SH-SY5Y (cell line): ENCODE results near the gene IDE.

Experiments
- GATA2 ChIP-seq: IDR thresholded peaks from 2 replicates; pipeline ENCODE4 v1.6.1; 2011; ENCODE audit warnings: mild to moderate bottlenecking, low read depth, low read length
- GATA3 ChIP-seq: IDR thresholded peaks from 2 replicates; pipeline ENCODE4 v1.6.1; 2011; ENCODE audit warnings: low read depth, mild to moderate bottlenecking, low read length, moderate library complexity

Gene IDE

DNA sequence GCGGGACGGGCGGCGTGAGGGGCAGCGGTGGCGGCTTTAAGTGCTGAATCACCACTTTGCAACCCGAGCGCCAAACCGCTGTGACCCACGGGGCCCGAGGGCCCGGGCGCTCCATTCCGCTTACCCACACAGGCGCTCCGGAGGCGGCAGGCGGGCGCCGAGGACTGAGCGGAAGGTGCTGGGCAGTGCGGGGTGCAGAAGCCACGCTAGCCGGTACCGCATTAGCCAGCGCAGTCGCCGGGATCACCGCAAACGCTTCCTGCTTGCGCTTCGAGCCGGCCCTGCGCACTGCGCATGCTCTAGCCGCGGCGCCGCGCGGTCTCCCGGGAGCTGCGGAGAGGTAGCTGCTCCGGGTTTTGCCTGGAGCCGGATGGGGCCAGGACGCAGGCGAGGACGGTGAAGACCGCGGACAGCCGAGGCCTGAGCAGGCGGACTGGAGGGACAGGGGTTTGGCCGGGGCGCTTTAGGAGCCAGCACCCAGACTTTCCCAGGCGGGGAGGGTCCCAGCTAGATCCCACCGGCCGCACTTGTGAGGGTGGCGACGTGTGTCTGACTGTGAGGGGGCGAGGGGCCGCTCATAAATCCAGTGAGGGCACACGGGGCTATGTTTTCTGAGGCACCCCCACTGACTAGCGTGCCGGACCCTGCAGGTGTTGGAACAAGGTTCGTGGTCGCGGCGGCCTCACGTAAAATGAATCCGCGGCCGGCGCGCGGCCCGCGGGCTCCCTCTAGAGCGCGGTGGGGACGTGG lies at the start of gene IDE:
Gene IDE, minus strand, starts transcription at position 296 of the 750 bp plus-strand sequence. Its CDS starts 74 bp downstream, at position 222.
- TF ChIP-seq GATA2 (peak; percentile 51; the same call in 1 of the 2 replicates), GATA3 (no peak)

DNA sequence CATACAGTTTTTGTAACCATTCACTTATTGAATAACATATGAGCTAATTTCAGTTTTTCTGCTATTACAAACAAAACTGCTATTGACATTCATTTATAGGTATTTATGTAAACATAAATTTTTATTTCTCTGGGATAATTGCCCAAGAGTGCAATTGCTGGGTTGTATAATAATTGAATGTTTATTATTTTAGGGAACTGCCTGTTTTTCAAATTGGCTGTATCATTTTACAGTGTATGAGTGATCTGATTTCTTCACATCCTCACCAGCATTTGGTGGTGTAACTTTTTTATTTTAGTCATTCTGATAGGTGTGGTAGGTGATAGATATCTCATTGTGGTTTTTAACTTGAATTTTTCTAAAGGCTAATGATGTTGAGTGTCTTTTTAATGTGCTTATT lies 45.5 kb upstream of the IDE start:
- TF ChIP-seq GATA3 (no peak), GATA2 (no peak)

DNA sequence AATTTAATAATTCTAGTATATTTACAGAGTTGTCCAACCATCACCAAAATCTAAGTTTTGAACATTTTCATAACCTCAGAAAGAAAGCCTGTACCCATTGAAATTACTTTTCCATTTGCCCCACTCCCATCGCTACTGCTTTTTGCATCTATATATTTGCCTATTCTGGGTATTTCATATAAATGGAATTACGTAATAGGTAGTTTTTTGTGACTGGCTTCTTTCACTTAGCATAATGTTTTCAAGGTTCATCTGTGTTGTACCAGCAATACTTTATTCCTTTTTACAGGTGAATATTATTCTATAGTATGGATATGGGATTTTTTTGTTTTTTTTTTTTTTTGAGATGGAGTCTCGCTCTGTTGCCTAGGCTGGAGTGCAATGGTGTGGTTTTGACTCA lies 41.6 kb upstream of the IDE start:
- TF ChIP-seq GATA2 (no peak), GATA3 (no peak)

DNA sequence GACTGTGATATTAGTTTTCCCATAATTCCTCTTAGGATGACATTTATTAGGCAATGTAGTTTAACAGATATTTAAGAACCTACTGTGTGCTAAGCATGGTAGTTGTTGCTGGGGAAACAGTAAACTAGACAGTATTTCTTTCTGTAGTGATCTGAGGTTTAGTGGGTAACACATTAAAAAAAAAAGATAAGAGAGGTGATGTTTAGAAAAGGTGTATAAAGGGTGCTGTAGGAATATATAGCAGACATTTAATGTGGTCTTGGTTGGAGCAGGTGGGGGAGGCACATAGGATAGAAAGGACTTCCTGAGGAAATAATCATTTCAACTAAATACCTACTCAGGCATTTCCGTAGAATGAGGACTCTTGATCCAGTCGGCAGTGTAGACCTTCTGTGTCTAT lies 30.9 kb upstream of the IDE start:
- TF ChIP-seq GATA3, result no peak
- no peak for TF ChIP-seq GATA2

DNA sequence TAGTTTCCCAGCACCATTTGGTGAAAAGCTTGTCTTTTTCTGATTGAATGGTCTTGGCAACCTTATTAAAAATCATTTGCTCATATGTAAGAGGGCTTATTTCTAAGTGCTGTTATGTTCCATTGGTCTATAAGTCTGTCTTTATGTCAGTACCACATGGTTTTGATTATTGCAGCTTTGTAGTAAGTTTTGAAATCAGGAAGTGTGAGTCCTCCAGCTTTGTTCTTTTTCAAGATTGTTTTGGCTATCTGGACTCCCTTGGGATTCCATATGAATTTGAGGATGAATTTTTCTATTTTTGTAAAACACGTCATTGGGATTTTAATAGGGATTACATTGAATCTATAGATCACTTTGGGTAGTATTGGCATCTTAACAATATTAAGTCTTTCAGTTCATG lies 24.4 kb upstream of the IDE start:
- TF ChIP-seq GATA2 (no peak), GATA3 (no peak)

DNA sequence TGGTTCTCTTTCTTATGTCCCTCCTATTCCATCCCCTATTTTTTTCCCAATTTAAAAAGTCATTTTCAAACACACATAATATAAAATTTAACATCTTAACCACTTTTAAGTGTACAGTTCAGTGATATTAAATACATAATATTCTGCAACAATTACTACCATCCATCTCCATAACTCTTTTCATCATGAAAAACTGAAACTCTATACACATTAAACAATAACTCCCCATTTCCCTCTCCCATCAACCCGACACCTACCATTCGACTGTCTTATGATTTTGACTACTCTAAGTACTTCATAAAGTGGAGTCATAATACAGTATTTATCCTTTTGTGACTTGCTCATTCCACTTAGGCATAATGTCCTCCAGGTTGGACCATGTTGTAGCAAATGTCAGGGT lies 21.6 kb upstream of the IDE start:
- TF ChIP-seq GATA2, result no peak
- no peak for TF ChIP-seq GATA3

DNA sequence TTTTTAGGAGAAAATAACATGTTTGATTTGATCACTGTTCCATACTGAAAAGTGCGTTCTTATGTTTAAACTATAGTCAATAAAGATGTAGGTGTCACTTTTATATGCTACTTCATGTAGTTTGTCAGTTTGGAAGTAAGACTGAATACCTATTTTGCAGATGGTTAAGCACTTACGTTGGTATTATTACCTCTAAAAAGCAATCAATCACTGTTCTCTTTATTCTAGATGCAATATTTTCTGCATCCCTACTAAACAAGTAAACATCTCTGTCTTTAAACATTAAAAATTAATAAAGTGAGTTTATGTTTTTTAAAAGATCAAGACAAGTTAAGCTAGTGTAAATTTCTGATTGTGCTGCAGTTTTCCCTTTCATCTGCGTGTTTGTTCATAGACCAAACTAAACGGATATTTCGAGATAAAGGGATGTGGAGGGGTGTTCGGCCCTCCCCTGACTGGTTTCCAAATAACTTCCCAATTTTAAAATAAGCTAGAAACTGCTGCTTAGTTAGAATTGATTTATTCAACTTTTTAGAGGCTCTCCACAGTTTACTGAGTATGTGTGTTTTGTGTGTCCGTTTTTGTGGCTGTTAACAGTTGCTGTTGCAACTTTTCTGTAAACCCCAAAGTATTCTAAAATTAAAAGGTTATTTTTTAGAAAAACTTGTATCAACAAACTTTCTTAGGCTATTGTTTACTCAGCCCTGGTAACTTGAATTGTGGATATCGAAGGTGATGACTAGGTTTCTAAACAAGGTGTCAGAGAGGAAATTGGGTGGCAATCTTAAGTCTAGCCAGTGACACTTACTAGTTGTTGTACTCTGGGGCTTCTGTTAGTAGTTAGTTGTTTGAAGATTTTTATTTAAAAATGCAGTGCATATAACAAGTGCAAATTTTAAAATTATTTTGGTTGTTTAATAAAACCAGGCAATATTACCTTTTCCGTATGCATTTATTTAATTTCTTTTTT lies 20.0 kb upstream of the IDE start:
- TF ChIP-seq GATA2 (no peak), GATA3 (no peak)

DNA sequence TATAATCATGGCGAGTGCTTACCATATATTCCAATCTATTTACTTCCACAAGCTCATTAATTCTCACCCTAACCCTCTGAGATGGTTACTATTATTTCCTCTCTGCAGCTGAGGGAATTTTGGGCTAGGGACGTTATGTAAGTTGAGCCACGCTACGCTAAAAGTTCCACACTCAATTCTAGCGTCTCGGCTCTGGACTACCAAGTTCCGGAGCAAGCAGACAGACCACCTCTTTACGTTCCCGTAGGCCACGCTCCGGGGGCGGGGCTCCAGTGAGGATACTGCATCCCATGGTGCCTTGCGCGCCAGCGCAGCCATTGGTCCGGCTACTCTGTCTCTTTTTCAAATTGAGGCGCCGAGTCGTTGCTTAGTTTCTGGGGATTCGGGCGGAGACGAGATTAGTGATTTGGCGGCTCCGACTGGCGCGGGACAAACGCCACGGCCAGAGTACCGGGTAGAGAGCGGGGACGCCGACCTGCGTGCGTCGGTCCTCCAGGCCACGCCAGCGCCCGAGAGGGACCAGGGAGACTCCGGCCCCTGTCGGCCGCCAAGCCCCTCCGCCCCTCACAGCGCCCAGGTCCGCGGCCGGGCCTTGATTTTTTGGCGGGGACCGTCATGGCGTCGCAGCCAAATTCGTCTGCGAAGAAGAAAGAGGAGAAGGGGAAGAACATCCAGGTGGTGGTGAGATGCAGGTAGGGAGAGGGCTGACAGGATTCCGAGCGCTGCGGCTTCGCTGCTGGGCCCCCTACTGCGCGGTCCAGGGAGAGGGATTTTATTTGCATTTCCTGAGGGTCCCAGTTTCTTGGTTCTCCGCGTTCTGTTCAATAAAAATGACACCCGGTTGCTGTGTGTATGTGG lies 19.1 kb upstream of the IDE start, which contains the start of gene KIF11:
Gene KIF11, plus strand, starts transcription at position 370 of the 858 bp plus-strand sequence. Its CDS starts 246 bp downstream, at position 616.
- TF ChIP-seq GATA2 (no peak), GATA3 (no peak)

DNA sequence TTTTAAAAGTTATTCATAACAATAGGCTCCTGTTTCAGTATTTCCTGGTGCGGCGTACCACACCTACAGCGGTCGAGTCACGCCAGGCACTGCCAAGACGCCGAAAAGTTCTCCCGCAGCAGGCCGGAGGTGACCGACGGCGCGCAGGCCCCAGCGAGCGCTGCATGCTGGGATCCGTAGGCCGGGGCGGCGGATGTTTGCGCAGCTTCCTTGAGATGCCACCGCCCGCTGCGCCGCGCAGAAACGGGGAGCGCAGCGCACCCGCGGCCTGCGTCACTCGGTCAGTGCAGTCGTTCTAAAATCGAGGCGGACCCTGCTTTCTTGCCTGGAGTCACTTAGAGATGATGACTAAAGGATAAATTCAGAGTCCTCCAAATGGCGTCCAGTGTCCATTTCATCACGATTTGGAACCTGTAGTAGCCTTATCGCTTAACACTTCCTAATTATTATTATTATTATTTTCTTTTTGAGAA lies 17.7 kb upstream of the IDE start:
- no peak for TF ChIP-seq GATA3
- no peak; the same call in 1 of the 2 replicates for TF ChIP-seq GATA2

DNA sequence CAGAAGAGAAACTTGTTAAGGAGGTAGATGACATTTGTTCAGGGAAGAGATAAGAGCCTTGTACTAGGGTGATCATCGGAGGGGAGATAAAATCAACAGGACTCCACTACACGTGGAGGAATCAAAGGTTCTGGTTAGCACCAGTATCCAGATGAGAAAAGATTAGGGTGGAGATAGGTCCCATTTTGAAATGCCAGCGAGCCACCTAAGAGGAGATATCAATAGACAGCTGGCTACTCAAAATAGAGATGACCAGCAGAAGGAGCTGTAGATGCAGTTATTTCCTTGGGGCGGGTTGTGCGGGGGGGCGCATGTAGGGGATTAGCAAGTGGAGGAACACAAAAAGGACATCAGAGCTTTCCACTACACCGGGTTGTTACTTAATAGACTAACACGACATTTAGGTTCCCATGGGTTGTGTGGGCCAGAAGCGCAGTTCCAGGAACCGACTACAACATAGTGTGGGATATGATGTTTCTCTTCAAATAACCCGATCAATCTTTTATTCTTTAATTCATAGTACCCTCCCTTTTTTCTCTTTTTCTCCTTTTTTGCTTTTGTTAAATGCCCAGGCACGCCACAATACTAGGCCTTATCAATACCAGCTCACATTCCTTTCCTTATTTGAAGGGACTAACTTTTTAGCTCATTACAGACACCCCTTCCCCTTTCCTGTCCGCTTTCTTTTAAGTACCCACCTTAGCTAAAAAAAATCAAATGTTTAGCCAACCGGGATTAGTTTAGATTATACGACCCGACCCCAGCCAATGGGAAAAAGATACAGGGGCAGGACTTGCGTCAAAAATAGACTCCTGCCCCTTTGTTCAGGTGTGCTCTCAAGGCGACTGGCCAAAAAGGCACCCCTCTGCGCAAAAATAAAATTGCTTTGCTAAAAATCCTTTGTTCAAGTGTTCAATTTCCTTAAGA lies 17.0 kb upstream of the IDE start:
- TF ChIP-seq GATA2 (peak; percentile 59), GATA3 (no peak)

DNA sequence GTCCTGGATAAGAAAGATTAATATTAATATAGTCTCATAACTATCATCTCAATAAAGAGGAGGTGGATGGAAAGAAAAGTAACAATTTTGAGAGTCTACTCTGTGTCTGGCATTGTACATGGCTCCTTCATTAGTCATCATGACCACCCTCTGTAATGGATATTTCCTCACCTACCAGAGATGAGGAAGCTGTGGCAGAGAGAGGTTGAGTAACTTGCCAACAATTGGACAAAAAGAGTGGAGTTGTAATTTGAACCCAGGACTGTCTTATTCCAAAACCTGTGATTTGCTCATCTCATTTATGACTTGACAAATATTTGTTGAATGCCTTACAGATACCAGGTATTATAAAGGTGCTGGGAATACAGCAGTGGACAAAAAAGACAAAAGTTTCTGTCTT lies 2.1 kb upstream of the IDE start:
- no peak for TF ChIP-seq GATA3
- no peak for TF ChIP-seq GATA2

DNA sequence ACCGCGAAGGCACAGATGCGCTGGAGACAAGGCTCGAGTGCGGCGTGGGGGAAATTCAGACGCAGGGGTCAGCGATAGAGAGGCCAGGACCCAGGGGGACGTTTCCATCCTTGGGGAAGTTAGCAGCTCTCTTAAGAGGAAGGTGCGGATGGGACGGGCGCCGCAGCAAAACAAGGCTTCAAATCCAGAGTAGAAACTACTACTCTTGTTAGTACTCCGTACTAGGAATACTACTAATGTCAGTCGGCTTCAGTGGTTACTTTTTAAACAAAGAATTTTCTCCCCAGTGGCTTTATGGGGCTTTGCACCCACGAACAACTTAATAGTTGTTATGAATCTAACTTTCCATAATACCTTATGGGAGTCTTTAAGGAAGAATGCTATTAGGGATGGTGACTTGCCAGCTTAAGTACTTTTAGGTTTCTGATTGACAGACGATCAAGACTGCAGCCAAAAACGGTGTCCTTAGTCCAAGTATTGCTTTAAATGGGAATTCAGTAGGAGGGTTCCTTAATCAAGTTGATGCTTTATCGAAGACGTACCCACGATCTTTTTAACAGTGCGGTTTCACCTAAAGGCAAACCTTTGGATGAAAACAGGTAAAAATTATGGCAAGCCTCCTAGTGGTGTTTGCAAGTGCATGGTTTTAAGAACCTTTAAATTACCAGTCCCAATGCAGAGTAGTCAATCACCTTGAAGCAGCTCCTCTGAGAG lies 812 bp upstream of the IDE start:
- TF ChIP-seq GATA2, result no peak
- no peak for TF ChIP-seq GATA3
